Endometrium (tissue), 2 donors: Measurements from ENCODE around the gene COLGALT1.

Source experiments
- FAIRE-seq: peaks from 2 replicates; lab custom pipeline; 2012; peaks lifted over from hg19 to GRCh38; lab: Jason Lieb, UNC
- donor health status: control.
- donor health status: control.

Gene COLGALT1

DNA sequence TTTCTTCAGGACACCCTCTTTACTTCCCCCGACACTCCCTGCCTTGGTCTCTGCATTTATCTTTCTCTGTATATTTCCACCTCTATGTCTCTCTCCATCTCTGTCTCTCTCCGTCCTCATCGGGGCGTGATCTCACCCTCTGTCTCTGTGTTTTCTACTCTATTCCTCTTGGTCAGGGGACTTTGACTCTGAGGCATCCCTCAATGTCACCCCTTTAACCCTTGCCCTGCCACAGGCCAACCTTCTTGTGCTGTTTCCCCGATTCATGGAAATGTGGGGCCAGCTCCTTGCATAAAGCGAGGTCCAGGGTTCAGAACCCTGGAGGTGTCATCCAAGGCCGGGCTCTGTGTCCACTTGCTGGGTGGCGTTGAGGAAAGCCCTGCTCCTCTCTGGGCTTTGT is 46.8 kb downstream of the COLGALT1 start:
- no peak for FAIRE-seq

DNA sequence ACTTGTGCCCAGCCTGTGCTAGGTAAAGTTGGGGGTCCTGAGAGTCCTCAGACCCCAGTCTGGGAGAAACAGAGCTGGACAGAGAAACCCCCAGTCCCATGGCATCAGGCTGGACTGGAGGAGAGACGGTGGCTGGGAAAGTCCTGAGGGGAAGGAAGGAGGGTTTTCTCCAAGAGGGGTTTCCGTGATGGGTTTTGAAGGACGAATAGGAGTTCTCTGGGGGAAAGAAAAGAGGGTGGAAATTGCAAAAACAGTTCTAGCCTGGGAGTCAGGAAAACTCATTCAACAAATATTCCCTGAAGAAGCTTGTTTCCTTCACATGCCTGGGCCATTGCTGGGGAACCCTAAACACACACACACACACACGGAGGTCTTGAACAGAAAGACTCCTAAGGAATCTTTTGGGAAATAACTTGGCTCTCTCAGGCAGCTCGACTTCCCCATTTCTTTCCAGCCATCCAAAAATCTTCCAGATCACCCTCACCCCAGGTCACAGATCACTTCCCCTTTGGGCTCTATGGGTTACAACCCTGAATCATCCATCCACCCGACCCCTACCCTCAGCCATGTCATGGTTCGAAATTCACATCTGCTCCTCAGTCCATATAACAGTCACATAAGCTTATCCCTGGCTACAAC is 47.5 kb downstream of the COLGALT1 start:
- FAIRE-seq, result no peak

DNA sequence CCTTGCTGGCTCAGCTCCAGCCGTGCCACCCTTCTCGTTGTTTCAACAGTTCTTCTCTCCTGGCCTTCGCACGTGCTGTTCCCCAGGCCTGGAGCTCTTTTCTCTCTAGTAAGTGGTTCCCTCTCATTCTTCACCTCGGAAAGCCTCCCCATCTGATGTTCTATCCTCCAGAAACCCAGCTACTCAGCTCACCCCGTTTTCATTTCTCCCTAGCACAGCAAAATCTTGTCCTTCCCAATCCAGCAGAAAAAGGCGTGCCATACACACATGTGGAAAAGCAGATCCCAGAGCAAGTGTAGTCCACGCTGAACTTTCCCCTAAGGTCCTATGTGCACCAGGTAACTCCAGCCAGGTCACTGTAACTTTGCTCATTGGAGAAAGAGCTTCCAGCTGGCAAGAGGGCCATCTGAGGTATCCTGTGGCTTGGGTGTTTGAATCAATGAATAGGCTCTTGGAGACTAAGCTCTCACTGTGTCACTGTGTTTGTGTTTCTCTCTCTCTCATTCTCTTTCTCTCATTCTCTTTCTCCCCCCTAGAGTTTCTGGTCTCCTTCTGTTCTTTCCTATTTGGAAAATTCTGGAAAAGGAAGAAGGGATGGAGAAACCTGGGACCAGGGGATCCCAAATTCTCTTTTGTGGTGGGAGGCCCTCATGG is 49.0 kb downstream of the COLGALT1 start:
- FAIRE-seq, result no peak

DNA sequence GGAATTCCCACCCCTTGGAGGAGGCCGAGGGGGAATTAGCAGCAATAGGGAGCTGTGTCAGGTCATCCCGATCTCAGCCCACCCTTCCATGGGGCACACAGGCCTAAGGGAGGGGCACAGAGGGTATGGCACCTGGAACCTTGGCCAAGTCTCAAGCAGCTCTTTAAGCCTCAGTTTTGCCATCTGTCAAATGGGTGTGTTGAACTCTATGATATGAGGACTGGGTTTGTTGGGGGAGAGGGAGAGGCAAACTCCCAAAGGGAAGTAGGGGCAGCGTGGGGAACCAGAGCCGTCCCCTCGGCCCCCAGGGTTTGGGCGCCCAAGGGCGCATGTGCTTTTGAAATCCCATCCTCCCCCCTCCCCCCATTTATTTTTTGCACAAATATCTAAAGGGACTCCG is 49.7 kb downstream of the COLGALT1 start:
- no peak for FAIRE-seq

DNA sequence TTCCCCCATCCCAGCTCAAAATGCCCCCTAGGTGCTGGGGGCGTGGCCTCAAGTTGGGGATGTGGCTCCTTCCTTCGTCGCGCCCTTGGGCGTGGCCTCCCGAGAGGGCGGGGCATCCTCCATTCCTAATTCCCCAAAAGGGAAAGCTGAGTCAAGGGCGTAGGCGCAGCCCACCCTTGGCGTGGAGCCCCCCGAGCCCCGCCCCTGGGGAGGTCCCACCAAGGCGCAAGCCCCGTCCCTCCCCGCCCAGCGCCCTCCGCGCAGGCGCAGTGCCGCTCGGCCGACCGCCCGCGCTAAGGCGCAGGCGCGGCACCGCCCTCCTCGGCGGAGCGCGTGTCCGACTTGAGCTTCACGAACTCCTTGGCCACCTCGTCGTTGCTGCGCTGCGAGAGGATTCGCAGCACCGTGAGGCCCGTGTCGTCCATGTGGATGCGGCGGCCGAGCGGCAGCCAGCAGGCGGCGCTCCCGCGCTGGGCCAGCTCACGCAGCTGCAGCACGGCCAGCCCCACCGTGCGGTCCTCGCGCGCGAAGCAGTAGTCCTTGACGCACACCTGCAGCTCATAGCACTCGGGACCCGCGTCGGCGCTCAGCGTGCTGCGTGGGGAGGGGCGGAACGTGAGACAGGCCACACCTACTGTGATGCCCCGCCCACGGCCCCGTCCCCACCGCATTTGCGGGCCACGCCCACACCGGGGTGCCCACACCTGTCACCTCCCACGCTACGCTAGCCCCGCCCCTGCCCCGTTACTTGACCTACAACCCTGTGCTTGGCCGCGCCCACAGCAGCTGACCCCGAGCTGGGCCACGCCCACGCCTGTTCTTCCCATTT is 50.5 kb downstream of the COLGALT1 start:
- no peak for FAIRE-seq

DNA sequence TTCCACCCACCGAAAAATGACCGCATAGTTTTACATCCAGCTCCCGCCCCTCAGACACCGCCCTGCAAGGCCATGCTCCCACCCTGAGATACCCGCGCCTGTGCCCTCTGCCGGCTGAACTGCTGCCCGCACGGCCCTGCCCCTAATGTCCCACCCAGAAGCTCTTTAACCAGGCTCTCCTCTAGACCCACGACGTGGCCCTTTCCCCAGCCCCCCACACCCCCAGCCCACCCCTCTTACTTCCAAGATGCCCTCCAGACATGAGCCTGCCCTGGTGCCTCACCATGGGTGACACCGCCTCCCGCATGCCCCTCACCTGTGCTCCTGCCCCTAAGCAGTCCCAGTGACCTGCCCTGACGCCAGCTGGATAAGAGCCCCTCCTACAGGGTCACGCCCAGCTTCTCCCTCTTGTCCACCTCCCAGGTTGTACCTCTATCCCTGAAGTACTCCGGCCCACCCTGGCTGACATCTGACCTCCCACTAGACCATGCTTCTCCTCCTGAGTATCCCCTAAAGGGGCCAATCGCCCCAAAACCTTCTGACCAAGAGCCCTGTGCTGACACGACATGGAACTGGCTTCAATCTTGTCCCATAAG is 51.2 kb downstream of the COLGALT1 start:
- FAIRE-seq, result no peak

DNA sequence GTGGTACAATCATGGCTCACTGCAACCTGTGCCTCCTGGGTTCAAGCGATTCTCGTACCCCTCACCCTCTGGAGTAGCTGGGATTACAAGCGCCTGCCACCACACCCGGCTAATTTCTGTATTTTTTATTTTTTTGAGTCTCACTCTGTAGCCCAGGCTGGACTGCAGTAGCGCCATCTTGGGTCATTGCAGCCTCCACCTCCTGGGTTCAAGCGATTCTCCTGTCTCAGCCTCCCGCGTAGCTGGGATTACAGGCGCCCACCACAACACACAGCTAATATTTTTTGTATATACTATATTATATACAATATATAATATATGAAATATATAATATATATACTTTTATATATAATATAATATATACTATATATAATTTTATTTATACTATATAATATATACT is 52.5 kb downstream of the COLGALT1 start:
- no peak for FAIRE-seq

DNA sequence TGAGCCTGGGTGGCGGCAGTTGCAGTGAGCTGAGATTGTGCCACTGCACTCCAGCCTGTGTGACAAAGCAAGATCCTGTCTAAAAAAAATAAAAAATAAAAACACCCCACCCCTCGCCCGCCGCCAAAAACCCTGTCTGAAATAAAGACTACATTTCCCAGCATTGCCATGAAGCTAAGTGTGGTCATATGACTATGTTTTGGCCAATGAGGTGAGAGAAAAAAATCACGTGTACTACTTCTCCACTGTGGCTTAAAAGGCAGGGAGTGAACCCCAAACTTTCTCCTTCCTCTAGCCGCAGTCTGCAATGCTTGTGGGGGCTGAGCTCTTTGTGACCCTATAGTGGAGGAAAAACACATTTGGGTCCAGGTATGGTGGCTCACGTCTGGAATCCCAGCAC is 54.9 kb downstream of the COLGALT1 start:
- no peak for FAIRE-seq

DNA sequence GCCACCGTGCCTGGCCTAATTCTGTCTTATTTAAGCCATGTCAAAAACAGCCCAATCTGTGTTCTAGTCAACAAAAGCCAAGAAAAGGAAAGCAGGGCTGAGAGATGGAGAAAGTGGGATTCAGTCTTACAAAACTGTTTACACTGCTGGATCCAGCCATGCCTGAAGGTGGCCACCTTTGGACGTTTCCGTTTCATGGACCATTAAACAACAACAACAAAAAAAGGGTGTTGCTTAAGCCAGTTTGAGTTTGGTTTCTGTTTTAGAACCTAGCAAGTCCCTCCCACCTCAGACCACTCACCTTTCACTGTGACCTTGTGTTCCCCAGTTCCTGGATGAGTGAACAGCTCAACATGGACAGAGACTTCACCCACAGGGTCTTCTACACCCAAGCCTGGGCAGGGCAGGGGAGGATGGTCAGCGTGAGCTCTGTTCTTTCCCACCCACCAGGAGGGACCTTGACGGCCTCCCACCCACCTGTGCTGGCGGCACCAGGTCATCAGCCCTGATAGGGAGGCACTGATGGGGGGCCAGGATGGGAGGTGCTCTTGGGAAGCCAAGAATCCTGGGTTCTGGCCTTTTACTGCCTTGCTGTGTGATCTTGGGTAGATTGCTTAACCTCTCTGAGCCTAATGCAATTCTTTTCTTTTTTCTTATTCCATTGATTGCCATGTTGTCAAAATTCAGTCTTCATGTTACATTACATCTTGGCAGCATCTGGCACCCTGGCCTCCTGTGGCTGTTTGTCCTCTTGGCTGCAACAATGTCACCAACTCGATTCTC is 56.2 kb downstream of the COLGALT1 start:
- no peak for FAIRE-seq

DNA sequence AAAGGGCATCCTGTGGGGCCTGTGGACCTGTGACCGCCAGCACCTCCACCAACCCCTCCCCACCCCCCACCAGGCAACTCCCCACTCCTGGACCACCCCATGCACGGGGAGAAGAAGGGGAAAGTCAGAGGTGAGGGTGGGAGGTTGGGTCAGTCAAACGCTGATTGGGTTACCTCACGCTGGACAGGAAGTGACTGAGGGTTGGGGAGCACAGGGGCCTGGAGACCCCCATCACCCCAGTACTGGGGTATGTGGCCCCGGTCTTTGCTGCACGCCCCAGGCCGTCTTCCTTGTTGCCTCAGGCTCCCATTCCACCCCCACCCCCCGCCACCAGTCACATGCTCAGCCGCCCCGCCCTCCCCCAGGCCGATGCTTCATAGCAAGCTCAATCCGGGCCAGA is 59.0 kb downstream of the COLGALT1 start:
- FAIRE-seq, result no peak

DNA sequence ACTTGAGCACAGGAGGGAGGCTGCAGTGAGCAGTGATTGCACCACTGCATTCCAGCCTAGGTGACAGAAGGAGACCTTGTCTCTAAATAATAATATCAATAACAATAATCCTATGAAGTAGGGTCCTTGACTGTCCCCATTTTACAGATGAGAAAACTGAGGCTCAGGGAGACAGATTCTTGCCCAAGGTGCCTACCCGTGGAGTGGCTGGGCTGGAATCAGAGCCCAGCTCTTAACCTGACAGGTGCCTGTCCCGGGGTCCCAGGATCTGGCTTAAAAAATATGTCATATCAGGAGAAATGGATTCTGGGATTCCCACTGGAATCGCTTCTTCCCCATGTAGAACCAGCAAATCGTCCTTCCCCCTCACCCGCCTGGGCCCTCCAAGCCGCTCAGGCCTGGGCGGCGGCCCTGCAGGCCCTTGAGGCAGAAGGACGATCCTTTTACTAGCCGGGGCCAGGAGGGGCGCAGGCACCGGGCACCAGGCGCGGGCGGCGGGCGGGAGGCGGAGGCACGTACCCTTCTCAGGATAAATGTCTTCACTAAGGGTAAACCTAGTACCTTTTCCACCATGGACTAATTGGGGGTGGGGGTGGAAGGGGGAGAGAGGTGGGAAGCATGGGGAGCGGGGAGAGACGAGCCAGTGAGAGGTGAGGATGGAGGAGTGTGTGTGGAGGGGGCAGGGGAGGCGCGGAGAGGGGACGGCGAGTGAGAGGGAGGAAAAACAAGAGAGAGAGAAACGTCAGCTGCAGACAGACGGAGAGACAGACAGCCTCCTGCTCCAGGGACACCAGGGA is 60.6 kb downstream of the COLGALT1 start:
- no peak for FAIRE-seq

DNA sequence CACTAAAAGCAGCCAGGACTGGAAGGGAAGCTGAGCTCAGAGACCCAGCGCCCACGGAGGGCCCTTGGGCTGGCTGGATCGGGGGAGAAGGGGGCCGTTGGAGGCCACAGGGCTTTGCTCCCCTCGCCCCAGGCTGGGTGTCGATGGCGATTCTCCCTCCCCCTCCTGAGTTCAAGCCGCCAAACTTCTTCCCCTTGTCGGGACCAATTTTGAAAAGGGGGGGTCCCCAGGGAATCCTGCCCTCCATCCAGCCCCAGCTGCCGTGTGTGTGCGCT is 61.2 kb downstream of the COLGALT1 start:
- FAIRE-seq, result no peak

DNA sequence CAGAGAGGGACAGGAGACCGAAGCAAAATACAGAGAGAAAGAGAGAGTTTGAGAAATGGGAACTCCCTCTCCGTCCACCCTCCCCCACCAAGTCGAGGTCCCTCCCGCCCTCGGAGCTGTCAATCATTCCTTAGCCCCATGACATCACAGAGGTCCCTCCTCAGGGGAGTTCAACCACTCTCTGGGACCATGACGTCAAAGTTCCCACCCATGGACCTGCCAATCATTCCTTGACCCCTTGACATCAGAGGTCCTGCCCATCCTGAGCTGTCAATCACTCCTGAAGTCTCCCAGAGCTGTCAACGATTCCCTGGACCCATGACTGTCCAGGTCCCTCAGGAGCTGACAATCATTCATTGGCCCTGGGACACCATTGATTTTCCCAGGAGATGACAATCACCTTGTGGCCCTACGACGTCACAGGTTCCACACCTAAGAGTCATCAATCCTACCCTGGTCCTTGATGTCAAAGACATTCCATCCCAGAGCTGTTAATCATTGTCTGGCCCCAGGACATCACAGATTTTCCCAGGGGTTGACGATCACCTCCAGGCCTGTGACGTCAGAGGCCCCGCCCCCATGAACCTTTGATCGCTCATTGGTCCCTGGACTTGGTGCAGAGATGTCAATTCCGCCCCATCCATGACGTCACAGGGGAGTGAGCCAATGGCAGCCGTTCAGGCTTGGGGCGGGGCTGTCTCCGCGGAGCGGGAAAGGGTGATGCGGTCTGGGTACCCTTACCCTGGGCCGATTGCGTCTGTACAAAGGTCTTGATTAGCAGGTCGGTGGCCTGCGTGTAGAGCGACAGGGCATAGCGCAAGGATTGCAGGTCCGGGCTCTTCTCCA is 61.7 kb downstream of the COLGALT1 start:
- FAIRE-seq, result no peak

DNA sequence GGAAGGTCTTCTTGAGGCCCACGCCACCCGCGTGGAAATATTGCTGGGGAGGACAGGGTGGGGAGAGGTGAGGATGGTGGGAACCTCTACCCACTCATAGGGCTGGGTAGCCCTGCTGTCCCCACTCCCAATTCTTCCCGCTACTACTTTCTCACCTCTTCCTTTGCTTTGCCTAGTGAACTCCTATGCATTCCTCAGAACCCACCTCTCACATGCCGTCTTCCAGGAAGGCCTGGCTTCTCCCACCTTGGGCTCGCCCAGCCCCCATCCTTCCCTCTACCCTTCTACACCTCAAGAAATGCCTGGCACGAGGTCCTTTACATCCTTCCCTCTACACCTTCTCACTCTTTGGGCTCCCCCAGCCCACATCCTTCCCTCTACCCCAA is 62.4 kb downstream of the COLGALT1 start:
- no peak for FAIRE-seq

DNA sequence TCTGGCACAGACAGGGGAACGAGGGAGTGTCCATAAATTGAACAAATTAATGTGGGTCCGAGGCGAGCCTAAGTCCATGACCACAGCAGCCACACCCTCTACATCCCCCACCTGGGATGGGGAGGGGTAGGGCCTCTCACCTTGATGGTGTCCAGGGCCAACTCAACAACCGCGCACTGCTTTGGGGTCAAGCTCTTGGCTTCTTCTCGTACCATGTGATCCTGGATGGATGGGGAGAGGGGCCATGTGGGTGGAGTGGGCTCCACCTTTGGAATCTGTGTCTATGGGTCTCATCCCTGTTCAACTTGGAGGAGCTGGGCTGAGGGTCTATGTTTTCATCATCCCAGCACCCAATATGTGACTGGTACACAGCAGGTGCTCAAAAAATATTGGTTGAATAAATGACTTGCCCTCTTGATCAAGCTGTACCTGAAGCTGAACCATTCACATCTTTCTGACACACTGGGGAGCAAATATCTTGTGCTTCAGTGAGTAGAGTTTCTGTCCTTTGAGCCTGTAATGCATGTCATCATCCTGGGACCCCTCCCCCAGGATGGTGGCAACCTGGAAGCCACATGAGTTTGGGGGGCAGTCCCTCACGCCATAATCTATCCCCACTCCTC is 62.9 kb downstream of the COLGALT1 start:
- no peak for FAIRE-seq

DNA sequence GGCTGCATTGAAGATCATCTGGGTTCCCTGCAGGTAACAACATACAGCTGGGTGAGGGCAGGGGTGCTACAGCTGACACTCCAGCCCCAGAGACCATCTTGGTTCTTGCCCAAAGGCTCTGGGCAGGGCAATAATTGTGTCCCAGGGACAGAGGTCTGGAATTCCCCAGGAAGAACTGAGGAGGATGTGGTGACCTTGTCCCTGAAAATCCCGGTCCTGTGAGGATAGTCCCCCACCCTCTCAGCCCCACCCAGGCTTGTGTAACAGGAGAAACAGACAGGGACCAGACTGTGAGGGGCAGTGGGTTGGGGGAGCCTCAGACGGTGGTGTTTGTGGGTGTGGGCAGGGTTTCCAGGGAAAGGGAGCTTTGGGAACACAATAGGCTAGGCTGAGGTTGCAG is 63.5 kb downstream of the COLGALT1 start:
- FAIRE-seq, result no peak

DNA sequence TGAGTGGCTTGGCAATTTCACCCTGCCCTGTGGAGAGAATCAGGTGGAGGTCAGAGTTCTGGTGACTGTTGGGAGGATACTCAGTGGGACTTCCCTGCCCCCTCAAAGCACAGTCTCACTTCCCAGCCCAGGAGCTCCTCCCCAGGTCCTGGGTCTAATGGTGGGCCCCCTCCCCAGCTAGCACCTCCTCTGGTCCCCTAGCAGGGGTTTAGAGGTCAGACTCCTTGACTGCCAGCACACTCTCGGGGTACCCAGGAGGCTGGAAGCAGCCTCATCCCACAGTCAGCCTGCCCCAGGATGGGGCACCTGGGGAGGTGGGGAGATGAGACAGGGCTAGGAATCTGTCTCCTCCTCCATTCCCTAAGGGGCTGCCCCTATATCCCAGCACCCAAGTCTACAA is 65.2 kb downstream of the COLGALT1 start:
- no peak for FAIRE-seq

DNA sequence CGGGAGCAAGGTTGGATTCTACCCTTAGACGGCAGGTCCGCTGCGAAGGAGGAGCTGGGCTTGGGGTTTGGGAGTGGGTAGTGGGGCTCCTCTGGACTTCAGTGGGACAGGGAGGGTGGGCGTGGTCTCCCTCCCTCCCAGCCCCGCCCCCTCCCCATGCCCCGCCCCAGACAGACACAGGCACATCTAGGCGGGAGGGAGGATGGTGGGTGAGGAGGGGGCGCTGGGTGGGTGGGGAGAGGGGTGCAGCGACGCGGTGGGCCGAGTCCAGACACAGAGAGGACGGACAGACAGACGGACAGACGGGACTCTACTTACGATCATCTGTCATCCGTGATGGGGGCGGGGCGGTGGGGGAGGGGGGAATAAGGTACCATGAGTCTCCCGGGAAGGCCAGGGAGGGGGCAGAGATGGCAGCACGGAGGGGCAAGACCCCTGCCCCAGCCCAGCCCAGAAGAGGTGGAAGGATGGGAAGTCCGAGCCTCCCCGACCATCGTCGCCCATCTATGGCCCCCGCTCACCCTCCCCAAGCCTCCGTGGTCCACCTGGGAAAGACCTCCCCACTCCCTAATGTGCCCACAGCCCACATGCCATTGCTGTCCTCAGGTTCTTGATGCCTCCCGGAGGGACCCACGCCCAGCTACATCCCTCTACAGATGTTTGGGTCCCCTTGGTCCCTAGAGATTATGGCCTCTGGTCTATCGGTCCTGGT is 67.9 kb downstream of the COLGALT1 start:
- no peak for FAIRE-seq

DNA sequence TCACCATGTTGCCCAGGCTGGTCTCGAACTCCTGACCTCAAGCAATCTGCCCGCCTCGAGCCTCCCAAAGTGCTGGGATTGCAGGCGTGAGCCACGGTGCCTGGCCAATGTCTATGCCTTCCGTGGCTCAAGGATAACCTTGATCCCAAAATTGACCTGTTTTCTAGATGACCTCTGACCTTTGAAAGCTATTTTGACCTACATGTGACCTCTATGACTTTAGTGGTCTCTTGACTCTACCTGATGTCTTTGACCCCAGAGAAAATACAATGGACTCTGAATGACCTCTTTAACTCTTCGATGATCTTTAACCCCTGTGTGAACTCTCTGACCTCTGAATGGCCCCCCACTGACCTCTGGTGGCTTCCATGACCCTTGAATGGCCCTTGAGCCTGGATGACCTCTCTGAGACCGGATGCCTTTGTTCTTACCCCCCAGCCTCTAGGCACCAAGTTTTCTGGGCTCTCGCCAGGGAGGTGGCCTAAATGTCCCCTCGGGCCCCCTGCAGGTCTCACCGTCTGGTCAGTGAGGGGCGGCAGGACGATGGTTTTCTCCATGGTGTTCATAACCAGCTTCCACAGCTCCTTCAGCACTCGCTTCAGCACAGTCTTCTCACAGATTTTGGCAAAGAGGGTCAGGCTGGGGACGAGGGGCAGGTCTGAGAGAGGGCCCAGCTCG is 69.0 kb downstream of the COLGALT1 start:
- FAIRE-seq, result no peak
